MCF 10A (cell line): ENCODE measurements around the gene TMEM131. TPM values are rescaled to one million over a fixed set of nuclear protein-coding genes. Genes with fewer than 3 reads are reported as not detected.

ENCODE experiments used
- BruUV-seq: library from RNA; stranded (reverse); fragments of 400-500 nt; replicated peaks from 2 replicates; lab custom pipeline; 2021; lab: Mats Ljungman, UMichigan
- CTCF ChIA-PET: fragments of 300-600 bp; sonication (Branson Sonifier 250); formaldehyde crosslinking; extraction: SDS; loops from one replicate; lab custom pipeline; 2021; ENCODE audit warnings: antibody characterized with exemption, inconsistent platforms; lab: Yijun Ruan, JAX
- POLR2A ChIA-PET: fragments of 300-600, 350-650 bp; sonication (Branson Sonifier 250); formaldehyde crosslinking; extraction: SDS; loops from one replicate; lab custom pipeline; 2020; ENCODE audit warnings: antibody characterized with exemption, inconsistent platforms; lab: Yijun Ruan, JAX
- DNase-seq: peaks from one replicate; pipeline ENCODE4 v3.0.0-alpha.2; 2018; ENCODE audit not compliant: unreplicated experiment
- H3K27ac Mint-ChIP-seq: one replicate; pipeline ENCODE4 v1.8.0; 2022; ENCODE audit warnings: mild to moderate bottlenecking, low read depth, mixed read lengths; ENCODE audit not compliant: unreplicated experiment
- H3K27me3 Mint-ChIP-seq: one replicate; pipeline ENCODE4 v1.8.0; 2022; ENCODE audit warnings: mixed read lengths; ENCODE audit not compliant: insufficient read depth, unreplicated experiment
- H3K36me3 Mint-ChIP-seq: one replicate; pipeline ENCODE4 v1.8.0; 2022; ENCODE audit warnings: mild to moderate bottlenecking, moderate library complexity, mixed read lengths; ENCODE audit not compliant: insufficient read depth, unreplicated experiment
- H3K4me1 Mint-ChIP-seq: one replicate; pipeline ENCODE4 v1.8.0; 2022; ENCODE audit warnings: mixed read lengths; ENCODE audit not compliant: insufficient read depth, unreplicated experiment
- H3K4me3 Mint-ChIP-seq: one replicate; pipeline ENCODE4 v1.8.0; 2022; ENCODE audit warnings: mild to moderate bottlenecking, moderate library complexity, mixed read lengths; ENCODE audit not compliant: unreplicated experiment
- H3K9me3 Mint-ChIP-seq: one replicate; pipeline ENCODE4 v1.8.0; 2022; ENCODE audit warnings: mixed read lengths; ENCODE audit not compliant: unreplicated experiment
- CTCF ChIP-seq: fragments of 200-600 bp; IDR thresholded peaks from one replicate; pipeline ENCODE4 v1.8.0; 2022; ENCODE audit warnings: antibody characterized with exemption, mild to moderate bottlenecking; ENCODE audit not compliant: unreplicated experiment
- intact Hi-C: fragments of 100-400 bp; cut with micrococcal nuclease; formaldehyde crosslinking; loops from 2 replicates; pipeline ENCODE4 v1.14.1; 2022
- total RNA-seq: library from RNA; stranded (reverse); gene quantifications from 2 replicates; pipeline ENCODE4 v1.2.3, GENCODE V29; 2022

TMEM131 gene
- total RNA-seq, 1 experiment from 2014 or later, result 42.2 TPM

GRCh38 chr2:98036349-98037000 is 40.7 kb upstream of the TMEM131 start:
- CTCF ChIA-PET, result no interaction called here
- H3K4me1 Mint-ChIP-seq, result no peaks in the 10 kb centered on the region

GRCh38 chr2:98034745-98035144 is 39.0 kb upstream of the TMEM131 start:
- intact Hi-C loops, result no loop called here
- POLR2A ChIA-PET, result interaction anchor here (0.6 kb wide), 1 partner anchor 16 kb away, joined by 3 read pairs; no protein-coding TSS in a partner anchor
- no peaks in the 10 kb centered on the region for H3K9me3 Mint-ChIP-seq
- no TSS peak for BruUV-seq
- H3K4me1 Mint-ChIP-seq, result no peaks in the 10 kb centered on the region
- TF ChIP-seq CTCF, result no peak
- H3K27ac Mint-ChIP-seq, result no peak overlapping the region
- CTCF ChIA-PET, result no interaction called here
- H3K36me3 Mint-ChIP-seq, result no peaks in the 10 kb centered on the region
- DNase-seq, result no peak
- H3K27me3 Mint-ChIP-seq, result no peaks in the 10 kb centered on the region
- H3K4me3 Mint-ChIP-seq, result no peak overlapping the region

More at GRCh38 chr2:98036349-98037000, 40.7 kb upstream of the TMEM131 start:
- Mint-ChIP-seq H3K36me3 (no peaks in the 10 kb centered on the region), H3K27me3 (no peaks in the 10 kb centered on the region), H3K9me3 (no peaks in the 10 kb centered on the region), H3K27ac (no peak overlapping the region), H3K4me3 (no peak overlapping the region)
- no peak for TF ChIP-seq CTCF
- no peak for DNase-seq
- intact Hi-C loops, result no loop called here
- no TSS peak for BruUV-seq
- POLR2A ChIA-PET, result interaction anchor here (0.6 kb wide), 1 partner anchor 12 kb away, joined by 5 read pairs; no protein-coding TSS in a partner anchor

GRCh38 chr2:98032086-98032485 is 36.3 kb upstream of the TMEM131 start:
- Mint-ChIP-seq H3K9me3 (no peaks in the 10 kb centered on the region), H3K4me3 (no peak overlapping the region), H3K27ac (no peak overlapping the region), H3K27me3 (peaks cover 5% of the 10 kb centered on the region), H3K36me3 (no peaks in the 10 kb centered on the region), H3K4me1 (no peaks in the 10 kb centered on the region)
- ChIA-PET CTCF (no interaction called here), POLR2A (no interaction called here)
- intact Hi-C loops, result no loop called here
- no TSS peak for BruUV-seq
- no peak for DNase-seq
- no peak for TF ChIP-seq CTCF

- Mint-ChIP-seq H3K9me3 (no peaks in the 10 kb centered on the region), H3K4me3 (no peak overlapping the region), H3K27ac (no peak overlapping the region), H3K36me3 (no peaks in the 10 kb centered on the region), H3K4me1 (peaks cover 6% of the 10 kb centered on the region), H3K27me3 (peaks cover 25% of the 10 kb centered on the region)
- intact Hi-C loops, result no loop called here
- TF ChIP-seq CTCF, result no peak
- DNase-seq, result no peak
- ChIA-PET POLR2A (no interaction called here), CTCF (no interaction called here)
- no TSS peak for BruUV-seq
Observed at GRCh38 chr2:98029718-98030222, 34.0 kb upstream of the TMEM131 start.
